GM12878 (cell line): Measurements from ENCODE around the gene LTC4S. TPM values are rescaled to one million over a fixed set of nuclear protein-coding genes. Genes with fewer than 3 reads are reported as not detected.

ENCODE experiments used
- ATAC-seq: fragments of 200-7000 bp; cut with Tn5 transposase; 3 replicates; pipeline ENCODE4 v1.9.1; 2020; ENCODE audit warnings: mild to moderate bottlenecking, moderate library complexity
- BruUV-seq: library from RNA; stranded (reverse); fragments of 400-500 nt; replicated peaks from 2 replicates; lab custom pipeline; 2021; lab: Mats Ljungman, UMichigan
- CTCF ChIA-PET: fragments of 300-600 bp; sonication (Branson Sonifier 250); formaldehyde crosslinking; extraction: SDS; loops from one replicate; lab custom pipeline; 2021; ENCODE audit warnings: inconsistent platforms; lab: Yijun Ruan, JAX
- POLR2A ChIA-PET: fragments of 350-600 bp; formaldehyde crosslinking; extraction: SDS; loops from one replicate; lab custom pipeline; 2021; ENCODE audit warnings: inconsistent platforms; lab: Charles Lee
- RAD21 ChIA-PET: fragments of 300-600 bp; sonication (Branson Sonifier 250); formaldehyde crosslinking; loops from one replicate; lab custom pipeline; 2023; ENCODE audit warnings: antibody characterized with exemption; ENCODE audit not compliant: unreplicated experiment; lab: Charles Lee
- SMC1A ChIA-PET: fragments of 300-600 bp; sonication (Branson Sonifier 250); formaldehyde crosslinking; loops from one replicate; lab custom pipeline; 2023; ENCODE audit not compliant: unreplicated experiment, uncharacterized antibody; lab: Charles Lee
- DNase-seq: peaks from one replicate; pipeline ENCODE4 v3.0.0-alpha.2; 2011; ENCODE audit warnings: low read depth, low spot score
- FAIRE-seq: peaks from 3 replicates; lab custom pipeline; 2011; peaks lifted over from hg19 to GRCh38; lab: Jason Lieb, UNC
- H2AFZ ChIP-seq: 2 replicates; pipeline ENCODE4 v1.6.0; 2011; ENCODE audit warnings: low read depth, low read length, control low read depth; ENCODE audit not compliant: control insufficient read depth
- H3K27ac ChIP-seq: 2 replicates; pipeline ENCODE4 v1.5.1; 2011; ENCODE audit warnings: control low read depth; ENCODE audit not compliant: control insufficient read depth, insufficient read depth
- H3K27me3 ChIP-seq, 2 experiments: replicated peaks in 1 of 2; 2 replicates each; pipeline versions ENCODE4 v1.6.0 to v1.6.1; 2011; ENCODE audit warnings: low read length in 1 of 2; ENCODE audit not compliant: control insufficient read depth in 2 of 2, insufficient read depth in 2 of 2
- H3K36me3 ChIP-seq, 2 experiments: 2 replicates each; pipeline ENCODE4 v1.5.1; 2011; ENCODE audit warnings: low read length in 1 of 2; ENCODE audit not compliant: control insufficient read depth in 2 of 2, insufficient read depth in 2 of 2
- H3K4me1 ChIP-seq: 2 replicates; pipeline ENCODE4 v1.6.1; 2011; ENCODE audit warnings: mild to moderate bottlenecking, low read length, moderate library complexity, mixed read lengths; ENCODE audit not compliant: control insufficient read depth, insufficient read depth
- H3K4me2 ChIP-seq: 2 replicates; pipeline ENCODE4 v1.6.0; 2011; ENCODE audit warnings: control low read depth; ENCODE audit not compliant: control insufficient read depth, insufficient read depth
- H3K4me3 ChIP-seq: fragments of 200-600 bp; sonication (generic); 2 replicates; pipeline ENCODE4 v1.5.1; 2016
- H3K79me2 ChIP-seq: 2 replicates; pipeline ENCODE4 v1.6.0; 2011; ENCODE audit warnings: low read length; ENCODE audit not compliant: control insufficient read depth, insufficient read depth
- H3K9ac ChIP-seq: 2 replicates; pipeline ENCODE4 v1.8.0; 2011; ENCODE audit warnings: low read length, control low read depth, mixed read lengths; ENCODE audit not compliant: control insufficient read depth, insufficient read depth
- H3K9me3 ChIP-seq: replicated peaks from 3 replicates; pipeline ENCODE4 v1.5.1; 2011; ENCODE audit warnings: mild to moderate bottlenecking, low read length; ENCODE audit not compliant: control insufficient read depth, insufficient read depth
- H4K20me1 ChIP-seq: 2 replicates; pipeline ENCODE4 v1.6.0; 2011; ENCODE audit not compliant: control insufficient read depth, insufficient read depth
- BMI1 ChIP-seq: fragments of 450-650 bp; IDR thresholded peaks from 2 replicates; pipeline ENCODE4 v1.6.1; 2016; ENCODE audit warnings: mild to moderate bottlenecking, moderate library complexity, borderline replicate concordance
- CHD1 ChIP-seq: IDR thresholded peaks from 2 replicates; pipeline ENCODE4 v1.6.1; 2012; ENCODE audit warnings: low read depth, low read length, improper control_type of control experiment
- ESRRA ChIP-seq: IDR thresholded peaks from 2 replicates; pipeline ENCODE4 v1.6.1; 2012; ENCODE audit warnings: mild to moderate bottlenecking, low read length, improper control_type of control experiment
- EZH2 ChIP-seq: IDR thresholded peaks from 2 replicates; pipeline ENCODE4 v1.6.1; 2012; ENCODE audit warnings: low read depth, mild to moderate bottlenecking, control low read depth, inconsistent platforms, low read length, borderline replicate concordance; ENCODE audit not compliant: control insufficient read depth
- FOS ChIP-seq: IDR thresholded peaks from 3 replicates; pipeline ENCODE4 v1.6.1; 2011; ENCODE audit warnings: borderline replicate concordance; ENCODE audit not compliant: insufficient read length; ENCODE audit errors: extremely low read depth
- GABPA ChIP-seq: IDR thresholded peaks from 2 replicates; pipeline ENCODE4 v1.6.1; 2014; ENCODE audit warnings: antibody characterized with exemption, low read depth, mild to moderate bottlenecking, inconsistent platforms
- IKZF1 ChIP-seq: fragments of 450-650 bp; conservative IDR thresholded peaks from 2 replicates; pipeline ENCODE4 v1.6.1; 2017; ENCODE audit warnings: antibody characterized with exemption, mild to moderate bottlenecking
- KAT2A ChIP-seq: conservative IDR thresholded peaks from 2 replicates; pipeline ENCODE4 v1.6.1; 2011; ENCODE audit warnings: low read depth, low read length; ENCODE audit not compliant: control insufficient read depth
- MTA3 ChIP-seq: IDR thresholded peaks from 2 replicates; pipeline ENCODE4 v1.6.1; 2012; ENCODE audit warnings: low read length, inconsistent platforms, borderline replicate concordance
- NBN ChIP-seq: fragments of 450-650 bp; IDR thresholded peaks from 2 replicates; pipeline ENCODE4 v1.6.1; 2016
- NR2C2 ChIP-seq: IDR thresholded peaks from 2 replicates; pipeline ENCODE4 v1.6.1; 2011; ENCODE audit warnings: borderline replicate concordance, low read depth; ENCODE audit not compliant: control insufficient read depth, insufficient read length
- PAX5 ChIP-seq: IDR thresholded peaks from 2 replicates; pipeline ENCODE4 v1.6.1; 2011; ENCODE audit warnings: low read depth, low read length, borderline replicate concordance
- POLR2AphosphoS2 ChIP-seq: IDR thresholded peaks from 2 replicates; pipeline ENCODE4 v1.6.1; 2011; ENCODE audit warnings: low read depth, mild to moderate bottlenecking, low read length, improper control_type of control experiment, moderate library complexity
- RELA ChIP-seq: fragments of 450-650 bp; IDR thresholded peaks from 2 replicates; pipeline ENCODE4 v1.8.0; 2014; ENCODE audit warnings: borderline replicate concordance; ENCODE audit not compliant: partially characterized antibody
- SUPT20H ChIP-seq: IDR thresholded peaks from 2 replicates; pipeline ENCODE4 v1.6.1; 2011; ENCODE audit warnings: low read depth, mild to moderate bottlenecking, low read length, moderate library complexity, borderline replicate concordance; ENCODE audit not compliant: control insufficient read depth
- TCF12 ChIP-seq: IDR thresholded peaks from 2 replicates; pipeline ENCODE4 v1.6.1; 2011; ENCODE audit warnings: low read depth, mild to moderate bottlenecking, low read length
- YY1 ChIP-seq: IDR thresholded peaks from 2 replicates; pipeline ENCODE4 v1.6.1; 2011; ENCODE audit warnings: low read depth, mild to moderate bottlenecking, low read length
- ZSCAN29 ChIP-seq: fragments of 450-650 bp; IDR thresholded peaks from 2 replicates; pipeline ENCODE4 v1.6.1; 2017; ENCODE audit warnings: mild to moderate bottlenecking, moderate library complexity
- WGBS: methylation state at CpG from one replicate; pipeline ENCODE4 v1.1.6; 2016; ENCODE audit warnings: low lambda C conversion rate; ENCODE audit not compliant: insufficient replicate concordance, insufficient coverage; ENCODE audit errors: missing lambda C conversion rate; 5-methylcytosine and 5-hydroxymethylcytosine counted together
- in situ Hi-C: fragments of 300-500 bp; cut with MboI; formaldehyde crosslinking; loops from 9 replicates; pipeline ENCODE4 v1.14.3; 2018; ENCODE audit warnings: mixed read lengths
- intact Hi-C: fragments of 100-400 bp; cut with micrococcal nuclease; formaldehyde crosslinking; loops from one replicate; pipeline ENCODE4 v1.14.2; 2022; ENCODE audit not compliant: unreplicated experiment
- polyA plus RNA-seq, 11 experiments: library from polyadenylated mRNA; depleted of rRNA in 4 of 11; unstranded in 6 of 11; stranded (reverse) in 5 of 11; fragments of >200 nt; fragmentation: Nextera tagmentation in 4 of 11; fragmentation: Illumina TruSeq in 1 of 11; extraction: Ambion mirVana in 4 of 11; extraction: Trizol in 1 of 11; gene quantifications; 1 replicate in 1 of 11; 2 replicates in 10 of 11; pipeline versions ENCODE4 v1.2.1 to v1.2.3, GENCODE V29; 2011 to 2016; ENCODE audit warnings: inconsistent platforms in 2 of 11, missing spikeins in 2 of 11, low read depth in 1 of 11
- total RNA-seq, 4 experiments: library from RNA; depleted of rRNA in 3 of 4; stranded (reverse); fragments of >200 nt in 3 of 4; fragmentation: Illumina TruSeq in 1 of 4; extraction: Trizol in 1 of 4; gene quantifications; 2 replicates each; pipeline versions ENCODE4 v1.2.1 to v1.2.3, GENCODE V29; 2013 to 2021
- TF ChIP-seq, protein P1 (sequence below): fragments of 450-650 bp; formaldehyde crosslinking; IDR thresholded peaks from 2 replicates; pipeline ENCODE4 v1.4.0; 2022; ENCODE audit warnings: mild to moderate bottlenecking, moderate library complexity

The LTC4S gene
- total and polyA plus RNA-seq, 10 of the 15 experiments (the other 5 are each of a cell fraction or from before 2014, with no cell fraction given) = 0.78 to 3.6 (median 1.8) TPM; not detected in 5

DNA sequence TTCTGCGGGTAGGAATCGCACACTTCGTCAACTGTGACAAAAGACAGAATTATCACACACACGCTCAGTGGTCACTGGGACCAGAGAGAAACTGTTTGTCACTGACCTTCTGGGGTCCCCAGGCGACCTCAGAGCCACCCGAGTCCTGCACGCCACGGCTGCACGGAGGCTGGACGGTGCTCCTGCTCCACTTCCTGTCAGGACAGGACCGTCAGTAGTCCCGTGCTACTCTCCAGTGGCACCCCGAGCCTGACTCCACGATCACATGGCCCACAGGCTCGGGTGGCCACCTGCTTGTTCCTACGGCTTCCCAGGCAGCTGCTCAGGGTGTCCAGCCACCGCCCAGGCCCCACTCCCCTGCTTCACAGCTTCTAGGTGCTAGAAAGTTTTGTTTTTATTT, 47.0 kb downstream of the LTC4S start:
- WGBS = 84% methylated on average over 17 of the region's 17 CpGs
- Histone ChIP-seq H3K36me3 (peaks cover 17 to 20% of the 10 kb centered on the region in 2 experiments; a peak in 3 of 4 replicates), H3K27ac (no peak overlapping the region), H3K9ac (no peak overlapping the region), H2AFZ (no peak overlapping the region), H3K4me1 (peaks cover 9% of the 10 kb centered on the region), H3K9me3 (no peaks in the 10 kb centered on the region; the same call in 1 of the 3 replicates), H3K79me2 (no peaks in the 10 kb centered on the region), H4K20me1 (no peaks in the 10 kb centered on the region), H3K4me2 (no peak overlapping the region), H3K27me3 (no peaks in the 10 kb centered on the region), H3K4me3 (no peak overlapping the region)
- no peak for TF ChIP-seq IKZF1
- TF ChIP-seq ZSCAN29 = no peak
- TF ChIP-seq BMI1 = no peak
- no peak for TF ChIP-seq MTA3
- TF ChIP-seq EZH2 = no peak
- TF ChIP-seq NBN = no peak
- no peak for TF ChIP-seq CHD1
- no peak for TF ChIP-seq ESRRA
- TF ChIP-seq RELA = no peak
- TF ChIP-seq PAX5 = no peak
- TF ChIP-seq TCF12 = no peak
- TF ChIP-seq SUPT20H = no peak
- no peak for TF ChIP-seq YY1
- no peak for TF ChIP-seq POLR2AphosphoS2
- TF ChIP-seq GABPA = no peak
- TF ChIP-seq NR2C2 = no peak
- no peak for TF ChIP-seq KAT2A
- TF ChIP-seq, protein P1, sequence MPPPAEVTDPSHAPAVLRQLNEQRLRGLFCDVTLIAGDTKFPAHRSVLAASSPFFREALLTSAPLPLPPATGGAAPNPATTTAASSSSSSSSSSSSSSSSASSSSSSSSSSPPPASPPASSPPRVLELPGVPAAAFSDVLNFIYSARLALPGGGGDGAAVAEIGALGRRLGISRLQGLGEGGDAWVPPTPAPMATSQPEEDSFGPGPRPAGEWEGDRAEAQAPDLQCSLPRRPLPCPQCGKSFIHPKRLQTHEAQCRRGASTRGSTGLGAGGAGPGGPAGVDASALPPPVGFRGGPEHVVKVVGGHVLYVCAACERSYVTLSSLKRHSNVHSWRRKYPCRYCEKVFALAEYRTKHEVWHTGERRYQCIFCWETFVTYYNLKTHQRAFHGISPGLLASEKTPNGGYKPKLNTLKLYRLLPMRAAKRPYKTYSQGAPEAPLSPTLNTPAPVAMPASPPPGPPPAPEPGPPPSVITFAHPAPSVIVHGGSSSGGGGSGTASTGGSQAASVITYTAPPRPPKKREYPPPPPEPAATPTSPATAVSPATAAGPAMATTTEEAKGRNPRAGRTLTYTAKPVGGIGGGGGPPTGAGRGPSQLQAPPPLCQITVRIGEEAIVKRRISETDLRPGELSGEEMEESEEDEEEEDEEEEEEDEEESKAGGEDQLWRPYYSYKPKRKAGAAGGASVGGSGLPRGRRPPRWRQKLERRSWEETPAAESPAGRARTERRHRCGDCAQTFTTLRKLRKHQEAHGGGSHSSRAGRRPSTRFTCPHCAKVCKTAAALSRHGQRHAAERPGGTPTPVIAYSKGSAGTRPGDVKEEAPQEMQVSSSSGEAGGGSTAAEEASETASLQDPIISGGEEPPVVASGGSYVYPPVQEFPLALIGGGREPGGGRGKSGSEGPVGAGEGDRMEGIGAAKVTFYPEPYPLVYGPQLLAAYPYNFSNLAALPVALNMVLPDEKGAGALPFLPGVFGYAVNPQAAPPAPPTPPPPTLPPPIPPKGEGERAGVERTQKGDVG (CRISPR knock-in tag) = no peak
- TF ChIP-seq FOS = no peak
- in situ Hi-C loops = no loop called here
- ChIA-PET CTCF (interaction anchor here (1.4 kb wide), 1 partner anchor 39 kb away, joined by 3 read pairs; no protein-coding TSS in a partner anchor), SMC1A (no interaction called here), POLR2A (no interaction called here), RAD21 (no interaction called here)
- FAIRE-seq (no peak), DNase-seq (no peak), ATAC-seq (no peak)
- no TSS peak for BruUV-seq
- intact Hi-C loops = no loop called here
